Neural progenitor cell (in vitro differentiated cells): ENCODE results near the gene CTDP1.

ENCODE experiments used
- EZH2 ChIP-seq: fragments of 200-600 bp; sonication (generic); IDR thresholded peaks from 2 replicates; pipeline ENCODE4 v1.6.1; 2017; ENCODE audit warnings: antibody characterized with exemption, mild to moderate bottlenecking, moderate library complexity
- TF ChIP-seq, protein P1 (sequence below): fragments of 200-600 bp; sonication (generic); IDR thresholded peaks from 2 replicates; pipeline ENCODE4 v1.5.1; 2017; ENCODE audit warnings: antibody characterized with exemption, mild to moderate bottlenecking

GRCh38 chr18:79739440-79739778, 59.8 kb downstream of the CTDP1 start:
- no peak for TF ChIP-seq EZH2
- TF ChIP-seq, protein P1, sequence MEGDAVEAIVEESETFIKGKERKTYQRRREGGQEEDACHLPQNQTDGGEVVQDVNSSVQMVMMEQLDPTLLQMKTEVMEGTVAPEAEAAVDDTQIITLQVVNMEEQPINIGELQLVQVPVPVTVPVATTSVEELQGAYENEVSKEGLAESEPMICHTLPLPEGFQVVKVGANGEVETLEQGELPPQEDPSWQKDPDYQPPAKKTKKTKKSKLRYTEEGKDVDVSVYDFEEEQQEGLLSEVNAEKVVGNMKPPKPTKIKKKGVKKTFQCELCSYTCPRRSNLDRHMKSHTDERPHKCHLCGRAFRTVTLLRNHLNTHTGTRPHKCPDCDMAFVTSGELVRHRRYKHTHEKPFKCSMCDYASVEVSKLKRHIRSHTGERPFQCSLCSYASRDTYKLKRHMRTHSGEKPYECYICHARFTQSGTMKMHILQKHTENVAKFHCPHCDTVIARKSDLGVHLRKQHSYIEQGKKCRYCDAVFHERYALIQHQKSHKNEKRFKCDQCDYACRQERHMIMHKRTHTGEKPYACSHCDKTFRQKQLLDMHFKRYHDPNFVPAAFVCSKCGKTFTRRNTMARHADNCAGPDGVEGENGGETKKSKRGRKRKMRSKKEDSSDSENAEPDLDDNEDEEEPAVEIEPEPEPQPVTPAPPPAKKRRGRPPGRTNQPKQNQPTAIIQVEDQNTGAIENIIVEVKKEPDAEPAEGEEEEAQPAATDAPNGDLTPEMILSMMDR = no peak
